AG09319 (cell line): ENCODE results near the gene RGS17.
"Not testable (repeated sequence)": the region's sequence is repeated elsewhere in the genome, so short reads cannot be mapped to it uniquely, and the experiment has no call there.

Experiments used
- DNase-seq: peaks from one replicate; pipeline ENCODE4 v3.0.0-alpha.2; 2010; ENCODE audit warnings: low read depth; ENCODE audit errors: extremely low read depth
- CTCF ChIP-seq: IDR thresholded peaks from 2 replicates; pipeline ENCODE4 v1.5.1; 2011; ENCODE audit warnings: low read depth, mild to moderate bottlenecking, inconsistent platforms, low read length, moderate library complexity

The RGS17 gene

GRCh38 chr6:153125032-153125431, 6.0 kb downstream of the RGS17 start:
- DNase-seq, result no peak
- no peak for TF ChIP-seq CTCF

- DNase-seq, result no peak
- TF ChIP-seq CTCF, result no peak
These were observed 7.3 kb downstream of the RGS17 start for GRCh38 chr6:153123801-153124200.

GRCh38 chr6:153121311-153121710, 9.8 kb downstream of the RGS17 start:
- TF ChIP-seq CTCF, result no peak
- DNase-seq, result no peak

GRCh38 chr6:153117986-153118879, 12.8 kb downstream of the RGS17 start:
- no peak for DNase-seq
- TF ChIP-seq CTCF, result no peak

- not testable (repeated sequence) for DNase-seq
These were observed 20.0 kb downstream of the RGS17 start for GRCh38 chr6:153111082-153111481.

GRCh38 chr6:153110612-153111011, 20.5 kb downstream of the RGS17 start:
- DNase-seq, result not testable (repeated sequence)

- no peak for DNase-seq
- peak; percentile 61 for TF ChIP-seq CTCF
These were observed 22.8 kb downstream of the RGS17 start for GRCh38 chr6:153108315-153108714.

GRCh38 chr6:153106021-153106420, 25.1 kb downstream of the RGS17 start:
- TF ChIP-seq CTCF, result no peak
- no peak for DNase-seq
